ENCODE results near the gene MAN1A2.
"Not testable (repeated sequence)": the region's sequence is repeated elsewhere in the genome, so short reads cannot be mapped to it uniquely, and the experiment has no call there.

Gene MAN1A2

DNA sequence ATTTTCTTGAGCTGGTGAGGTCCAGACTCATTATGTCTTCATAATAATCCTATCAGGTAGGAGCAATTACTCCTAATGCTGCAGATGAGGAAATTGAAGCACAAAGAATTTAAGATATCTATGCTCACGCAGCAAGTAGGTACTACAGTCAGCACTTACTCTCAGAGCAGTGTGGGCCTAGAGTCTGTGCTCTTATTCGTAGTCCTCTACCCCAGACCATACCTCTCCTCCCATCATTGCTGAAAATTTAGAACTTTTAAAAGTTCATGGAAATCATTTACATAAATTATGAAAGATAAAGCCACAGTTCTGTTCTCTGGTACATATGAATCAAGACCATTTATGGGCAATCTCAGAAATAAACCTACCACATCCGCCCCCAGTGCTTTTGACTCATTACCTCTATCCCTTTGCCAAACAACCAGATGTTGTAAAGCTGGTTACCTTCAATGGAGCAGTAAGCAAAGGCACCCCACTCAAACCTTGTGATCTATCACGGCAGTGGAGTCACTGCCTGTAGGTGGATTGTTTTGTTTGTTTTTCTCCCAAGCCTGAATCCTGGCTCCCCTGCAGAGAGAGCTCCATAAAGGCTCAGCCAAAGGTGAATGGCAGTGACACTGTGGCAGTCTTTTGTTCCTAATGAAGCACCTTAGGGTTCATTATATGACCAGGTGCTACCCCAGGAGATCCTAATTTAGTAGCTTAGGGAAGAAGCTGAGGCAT is 20.9 kb upstream of the MAN1A2 start:
- H3K4me3 ChIP-seq (ENCODE audit: low read length), result no peak overlapping the region
- DNase-seq (ENCODE audit: low read depth), result peak; percentile 11
- TF ChIP-seq, protein P1, sequence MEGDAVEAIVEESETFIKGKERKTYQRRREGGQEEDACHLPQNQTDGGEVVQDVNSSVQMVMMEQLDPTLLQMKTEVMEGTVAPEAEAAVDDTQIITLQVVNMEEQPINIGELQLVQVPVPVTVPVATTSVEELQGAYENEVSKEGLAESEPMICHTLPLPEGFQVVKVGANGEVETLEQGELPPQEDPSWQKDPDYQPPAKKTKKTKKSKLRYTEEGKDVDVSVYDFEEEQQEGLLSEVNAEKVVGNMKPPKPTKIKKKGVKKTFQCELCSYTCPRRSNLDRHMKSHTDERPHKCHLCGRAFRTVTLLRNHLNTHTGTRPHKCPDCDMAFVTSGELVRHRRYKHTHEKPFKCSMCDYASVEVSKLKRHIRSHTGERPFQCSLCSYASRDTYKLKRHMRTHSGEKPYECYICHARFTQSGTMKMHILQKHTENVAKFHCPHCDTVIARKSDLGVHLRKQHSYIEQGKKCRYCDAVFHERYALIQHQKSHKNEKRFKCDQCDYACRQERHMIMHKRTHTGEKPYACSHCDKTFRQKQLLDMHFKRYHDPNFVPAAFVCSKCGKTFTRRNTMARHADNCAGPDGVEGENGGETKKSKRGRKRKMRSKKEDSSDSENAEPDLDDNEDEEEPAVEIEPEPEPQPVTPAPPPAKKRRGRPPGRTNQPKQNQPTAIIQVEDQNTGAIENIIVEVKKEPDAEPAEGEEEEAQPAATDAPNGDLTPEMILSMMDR (conservative IDR thresholded peaks at IDR 0.05; ENCODE audit: low read length), result no peak

DNA sequence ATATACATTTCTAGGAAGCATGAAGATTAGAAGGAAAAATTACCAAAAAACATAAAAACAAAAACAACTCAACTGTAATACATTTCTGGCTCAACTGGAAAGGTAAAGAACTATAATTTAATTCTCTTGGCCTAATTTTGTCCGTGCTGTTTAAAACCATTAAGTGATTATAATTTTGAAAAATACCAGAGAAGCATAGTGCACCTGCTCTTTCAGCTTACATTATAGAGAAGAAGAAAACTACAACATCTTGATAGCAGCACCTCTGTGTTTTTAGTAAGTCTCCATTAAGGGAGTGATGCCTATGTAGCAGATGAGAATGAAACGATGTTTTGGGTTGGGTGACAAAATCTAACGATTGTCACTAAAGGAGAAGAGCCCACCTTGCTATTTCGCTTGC is 19.3 kb upstream of the MAN1A2 start:
- no peak overlapping the region for H3K4me3 ChIP-seq (ENCODE audit: low read length)
- TF ChIP-seq, protein P1 (conservative IDR thresholded peaks at IDR 0.05; ENCODE audit: low read length), result no peak
- no peak for DNase-seq (ENCODE audit: low read depth)

DNA sequence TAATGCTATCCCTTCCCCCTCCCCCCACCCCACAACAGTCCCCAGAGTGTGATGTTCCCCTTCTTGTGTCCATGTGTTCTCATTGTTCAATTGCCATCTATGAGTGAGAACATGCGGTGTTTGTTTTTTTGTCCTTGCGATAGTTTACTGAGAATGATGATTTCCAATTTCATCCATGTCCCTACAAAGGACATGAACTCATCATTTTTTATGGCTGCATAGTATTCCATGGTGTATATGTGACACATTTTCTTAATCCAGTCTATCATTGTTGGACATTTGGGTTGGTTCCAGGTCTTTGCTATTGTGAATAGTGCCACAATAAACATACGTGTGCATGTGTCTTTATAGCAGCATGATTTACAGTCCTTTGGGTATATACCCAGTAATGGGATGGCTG is 14.6 kb upstream of the MAN1A2 start:
- DNase-seq (ENCODE audit: low read depth); H3K4me3 ChIP-seq (ENCODE audit: low read length): not testable (repeated sequence)

DNA sequence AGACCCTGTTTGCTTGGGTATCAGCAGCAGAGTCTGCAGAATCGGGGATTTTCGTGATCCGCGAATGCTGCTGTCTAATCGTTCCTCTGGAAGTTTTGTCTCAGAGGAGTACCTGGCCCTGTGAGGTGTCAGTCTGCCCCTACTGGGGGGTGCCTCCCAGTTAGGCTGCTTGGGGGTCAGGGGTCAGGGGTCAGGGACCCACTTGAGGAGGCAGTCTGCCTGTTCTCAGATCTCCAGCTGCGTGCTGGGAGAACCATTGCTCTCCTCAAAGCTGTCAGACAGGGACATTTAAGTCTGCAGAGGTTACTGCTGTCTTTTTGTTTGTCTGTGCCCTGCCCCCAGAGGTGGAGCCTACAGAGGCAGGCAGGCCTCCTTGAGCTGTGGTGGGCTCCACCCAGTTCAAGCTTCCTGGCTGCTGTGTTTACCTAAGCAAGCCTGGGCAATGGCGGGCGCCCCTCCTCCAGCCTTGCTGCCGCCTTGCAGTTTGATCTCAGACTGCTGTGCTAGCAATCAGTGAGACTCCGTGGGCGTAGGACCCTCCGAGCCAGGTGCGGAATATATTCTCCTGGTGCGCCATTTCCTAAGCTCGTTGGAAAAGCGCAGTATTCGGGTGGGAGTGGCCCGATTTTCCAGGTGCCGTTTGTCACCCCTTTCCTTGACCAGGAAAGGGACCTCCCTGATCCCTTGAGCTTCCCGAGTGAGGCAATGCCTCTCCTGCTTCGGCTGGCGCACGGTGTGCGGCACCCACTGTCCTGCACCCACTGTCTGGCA is 9.2 kb upstream of the MAN1A2 start:
- H3K4me3 ChIP-seq (ENCODE audit: low read length); DNase-seq (ENCODE audit: low read depth): not testable (repeated sequence)

DNA sequence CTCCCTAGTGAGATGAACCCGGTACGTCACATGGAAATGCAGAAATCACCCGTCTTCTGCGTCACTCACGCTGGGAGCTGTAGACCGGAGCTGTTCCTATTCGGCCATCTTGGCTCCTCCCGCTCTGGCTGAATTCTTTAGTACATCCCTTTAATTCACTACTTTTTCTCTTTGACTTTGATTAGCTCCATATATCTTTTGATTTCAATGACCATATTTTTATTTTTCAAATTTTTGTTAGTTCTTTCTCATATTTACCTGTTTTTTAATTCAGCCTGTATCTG is 8.7 kb upstream of the MAN1A2 start:
- DNase-seq (ENCODE audit: low read depth); H3K4me3 ChIP-seq (ENCODE audit: low read length): not testable (repeated sequence)

DNA sequence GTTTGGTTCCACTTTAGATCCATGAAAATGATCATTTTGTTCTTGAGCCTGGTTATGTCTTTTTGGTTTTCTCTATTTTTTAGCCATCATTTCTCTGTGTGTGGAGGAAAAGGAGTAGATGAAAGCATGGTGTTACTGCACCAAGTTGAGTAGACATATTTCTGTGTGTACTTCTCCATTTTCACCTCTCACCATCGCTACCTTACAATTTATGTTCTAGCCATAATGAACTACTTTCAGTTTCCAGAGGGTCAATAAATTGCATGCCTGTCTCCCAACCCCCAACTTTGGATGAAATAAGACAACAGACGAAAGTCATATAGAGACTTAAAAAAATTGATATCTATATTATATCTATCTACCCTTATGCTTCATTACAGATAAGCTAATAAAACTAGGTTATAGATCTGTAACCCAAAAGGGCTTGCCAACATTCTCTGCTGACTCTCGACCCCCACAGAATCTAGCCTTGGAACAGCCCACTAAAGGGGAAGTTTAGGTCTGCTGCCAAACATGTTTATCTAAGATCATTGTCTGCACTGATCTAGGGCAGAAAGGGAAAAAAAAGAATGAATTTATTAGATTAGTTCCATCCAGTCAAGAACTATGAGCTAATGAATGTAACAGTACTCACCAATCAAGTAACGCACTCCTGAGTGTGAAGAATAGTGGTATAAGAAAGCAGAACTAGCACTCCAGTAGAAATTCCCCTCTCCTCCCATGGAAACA is 7.5 kb upstream of the MAN1A2 start:
- no peak for DNase-seq (ENCODE audit: low read depth)
- H3K4me3 ChIP-seq (ENCODE audit: low read length), result no peak overlapping the region
- TF ChIP-seq, protein P1 (conservative IDR thresholded peaks at IDR 0.05; ENCODE audit: low read length), result no peak

DNA sequence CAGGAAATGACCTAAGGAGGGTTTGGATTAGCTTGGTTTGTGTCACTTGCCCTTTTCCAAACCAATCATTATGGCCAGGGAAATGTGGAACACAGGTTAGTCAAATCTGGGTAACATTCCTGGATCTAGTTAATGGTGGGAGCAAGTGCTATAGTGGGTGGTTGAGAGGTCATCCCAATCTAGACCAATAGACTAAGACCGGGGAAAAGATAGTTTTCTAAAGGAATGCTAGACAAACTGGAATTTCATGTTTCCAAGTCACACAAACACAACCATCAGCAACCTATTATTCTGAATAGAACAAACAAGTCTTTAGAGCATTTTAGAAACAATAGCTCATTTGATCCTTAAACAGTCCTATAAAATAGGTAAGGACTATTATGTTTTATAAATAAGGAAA is 4.3 kb upstream of the MAN1A2 start:
- no peak for DNase-seq (ENCODE audit: low read depth)
- H3K4me3 ChIP-seq (ENCODE audit: low read length), result no peak overlapping the region
- TF ChIP-seq, protein P1 (conservative IDR thresholded peaks at IDR 0.05; ENCODE audit: low read length), result no peak

DNA sequence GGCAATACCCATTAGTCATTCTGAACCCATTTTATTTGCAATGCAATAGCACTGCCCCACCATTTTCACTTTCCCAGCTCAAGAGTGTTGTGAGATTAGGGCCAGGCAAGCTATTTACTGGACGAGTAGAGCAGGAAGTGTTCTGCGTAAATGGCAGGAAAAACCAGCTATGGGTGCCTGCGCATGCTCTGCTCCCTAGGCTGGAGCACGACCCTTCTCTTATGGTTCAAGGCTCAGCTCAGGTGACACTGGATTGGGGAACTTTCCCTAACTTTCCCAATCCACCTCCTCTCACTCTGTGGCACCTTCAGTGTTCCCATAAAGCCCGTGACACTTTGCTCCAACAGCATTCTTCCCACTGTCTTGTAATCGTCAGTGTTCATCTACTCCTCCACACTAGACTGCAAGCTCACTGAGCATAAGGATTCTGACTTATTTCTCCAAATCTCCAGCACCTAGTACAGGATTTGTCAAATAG is 3.6 kb upstream of the MAN1A2 start:
- H3K4me3 ChIP-seq (ENCODE audit: low read length), result no peak overlapping the region
- no peak for DNase-seq (ENCODE audit: low read depth)
- TF ChIP-seq, protein P1 (conservative IDR thresholded peaks at IDR 0.05; ENCODE audit: low read length), result no peak

Measured in AG10803 (cell line).